GM12878 (cell line): Measurements from ENCODE around the gene UTF1. TPM values are rescaled to one million over a fixed set of nuclear protein-coding genes. Genes with fewer than 3 reads are reported as not detected.

Experiments used
- ATAC-seq: fragments of 200-7000 bp; cut with Tn5 transposase; 3 replicates; pipeline ENCODE4 v1.9.1; 2020; ENCODE audit warnings: mild to moderate bottlenecking, moderate library complexity
- BruUV-seq: library from RNA; stranded (reverse); fragments of 400-500 nt; replicated peaks from 2 replicates; lab custom pipeline; 2021; lab: Mats Ljungman, UMichigan
- CTCF ChIA-PET: fragments of 300-600 bp; sonication (Branson Sonifier 250); formaldehyde crosslinking; extraction: SDS; loops from one replicate; lab custom pipeline; 2021; ENCODE audit warnings: inconsistent platforms; lab: Yijun Ruan, JAX
- POLR2A ChIA-PET: fragments of 350-600 bp; formaldehyde crosslinking; extraction: SDS; loops from one replicate; lab custom pipeline; 2021; ENCODE audit warnings: inconsistent platforms; lab: Charles Lee
- RAD21 ChIA-PET: fragments of 300-600 bp; sonication (Branson Sonifier 250); formaldehyde crosslinking; loops from one replicate; lab custom pipeline; 2023; ENCODE audit warnings: antibody characterized with exemption; ENCODE audit not compliant: unreplicated experiment; lab: Charles Lee
- SMC1A ChIA-PET: fragments of 300-600 bp; sonication (Branson Sonifier 250); formaldehyde crosslinking; loops from one replicate; lab custom pipeline; 2023; ENCODE audit not compliant: unreplicated experiment, uncharacterized antibody; lab: Charles Lee
- DNase-seq: peaks from one replicate; pipeline ENCODE4 v3.0.0-alpha.2; 2011; ENCODE audit warnings: low read depth, low spot score
- FAIRE-seq: peaks from 3 replicates; lab custom pipeline; 2011; peaks lifted over from hg19 to GRCh38; lab: Jason Lieb, UNC
- H2AFZ ChIP-seq: 2 replicates; pipeline ENCODE4 v1.6.0; 2011; ENCODE audit warnings: low read depth, low read length, control low read depth; ENCODE audit not compliant: control insufficient read depth
- H3K27ac ChIP-seq: 2 replicates; pipeline ENCODE4 v1.5.1; 2011; ENCODE audit warnings: control low read depth; ENCODE audit not compliant: control insufficient read depth, insufficient read depth
- H3K27me3 ChIP-seq, 2 experiments: replicated peaks in 1 of 2; 2 replicates each; pipeline versions ENCODE4 v1.6.0 to v1.6.1; 2011; ENCODE audit warnings: low read length in 1 of 2; ENCODE audit not compliant: control insufficient read depth in 2 of 2, insufficient read depth in 2 of 2
- H3K36me3 ChIP-seq, 2 experiments: 2 replicates each; pipeline ENCODE4 v1.5.1; 2011; ENCODE audit warnings: low read length in 1 of 2; ENCODE audit not compliant: control insufficient read depth in 2 of 2, insufficient read depth in 2 of 2
- H3K4me1 ChIP-seq: 2 replicates; pipeline ENCODE4 v1.6.1; 2011; ENCODE audit warnings: mild to moderate bottlenecking, low read length, moderate library complexity, mixed read lengths; ENCODE audit not compliant: control insufficient read depth, insufficient read depth
- H3K4me2 ChIP-seq: 2 replicates; pipeline ENCODE4 v1.6.0; 2011; ENCODE audit warnings: control low read depth; ENCODE audit not compliant: control insufficient read depth, insufficient read depth
- H3K4me3 ChIP-seq: fragments of 200-600 bp; sonication (generic); 2 replicates; pipeline ENCODE4 v1.5.1; 2016
- H3K79me2 ChIP-seq: 2 replicates; pipeline ENCODE4 v1.6.0; 2011; ENCODE audit warnings: low read length; ENCODE audit not compliant: control insufficient read depth, insufficient read depth
- H3K9ac ChIP-seq: 2 replicates; pipeline ENCODE4 v1.8.0; 2011; ENCODE audit warnings: low read length, control low read depth, mixed read lengths; ENCODE audit not compliant: control insufficient read depth, insufficient read depth
- H3K9me3 ChIP-seq: replicated peaks from 3 replicates; pipeline ENCODE4 v1.5.1; 2011; ENCODE audit warnings: mild to moderate bottlenecking, low read length; ENCODE audit not compliant: control insufficient read depth, insufficient read depth
- H4K20me1 ChIP-seq: 2 replicates; pipeline ENCODE4 v1.6.0; 2011; ENCODE audit not compliant: control insufficient read depth, insufficient read depth
- ASH2L ChIP-seq: fragments of 300-600, 200-600 bp; sonication (generic); IDR thresholded peaks from 2 replicates; pipeline ENCODE4 v1.6.1; 2017; ENCODE audit warnings: low read depth, mild to moderate bottlenecking, borderline replicate concordance
- CHD4 ChIP-seq: fragments of 200-600 bp; sonication (generic); IDR thresholded peaks from 2 replicates; pipeline ENCODE4 v1.6.1; 2016; ENCODE audit warnings: mild to moderate bottlenecking
- FOXM1 ChIP-seq: IDR thresholded peaks from 2 replicates; pipeline ENCODE4 v1.6.1; 2012; ENCODE audit warnings: low read depth, mild to moderate bottlenecking, inconsistent platforms, low read length, moderate library complexity
- KDM1A ChIP-seq: fragments of 200-600 bp; sonication (generic); IDR thresholded peaks from 2 replicates; pipeline ENCODE4 v1.6.1; 2016; ENCODE audit warnings: borderline replicate concordance
- NFYB ChIP-seq: IDR thresholded peaks from 2 replicates; pipeline ENCODE4 v1.6.1; 2011; ENCODE audit warnings: low read depth, mild to moderate bottlenecking, low read length, improper control_type of control experiment, moderate library complexity; ENCODE audit not compliant: insufficient read depth
- SREBF1 ChIP-seq: IDR thresholded peaks from 2 replicates; pipeline ENCODE4 v1.6.1; 2012; ENCODE audit warnings: mild to moderate bottlenecking, low read length
- SREBF2 ChIP-seq: IDR thresholded peaks from 2 replicates; pipeline ENCODE4 v1.6.1; 2012; ENCODE audit warnings: mild to moderate bottlenecking, low read length
- SUZ12 ChIP-seq: fragments of 200-600 bp; sonication (generic); IDR thresholded peaks from one replicate; pipeline ENCODE4 v1.6.1; 2018; ENCODE audit warnings: antibody characterized with exemption, mild to moderate bottlenecking; ENCODE audit not compliant: unreplicated experiment
- ZSCAN29 ChIP-seq: fragments of 450-650 bp; IDR thresholded peaks from 2 replicates; pipeline ENCODE4 v1.6.1; 2017; ENCODE audit warnings: mild to moderate bottlenecking, moderate library complexity
- WGBS: methylation state at CpG from one replicate; pipeline ENCODE4 v1.1.6; 2016; ENCODE audit warnings: low lambda C conversion rate; ENCODE audit not compliant: insufficient replicate concordance, insufficient coverage; ENCODE audit errors: missing lambda C conversion rate; 5-methylcytosine and 5-hydroxymethylcytosine counted together
- in situ Hi-C: fragments of 300-500 bp; cut with MboI; formaldehyde crosslinking; loops from 9 replicates; pipeline ENCODE4 v1.14.3; 2018; ENCODE audit warnings: mixed read lengths
- intact Hi-C: fragments of 100-400 bp; cut with micrococcal nuclease; formaldehyde crosslinking; loops from one replicate; pipeline ENCODE4 v1.14.2; 2022; ENCODE audit not compliant: unreplicated experiment
- polyA plus RNA-seq, 11 experiments: library from polyadenylated mRNA; depleted of rRNA in 4 of 11; unstranded in 6 of 11; stranded (reverse) in 5 of 11; fragments of >200 nt; fragmentation: Nextera tagmentation in 4 of 11; fragmentation: Illumina TruSeq in 1 of 11; extraction: Ambion mirVana in 4 of 11; extraction: Trizol in 1 of 11; gene quantifications; 1 replicate in 1 of 11; 2 replicates in 10 of 11; pipeline versions ENCODE4 v1.2.1 to v1.2.3, GENCODE V29; 2011 to 2016; ENCODE audit warnings: inconsistent platforms in 2 of 11, missing spikeins in 2 of 11, low read depth in 1 of 11
- total RNA-seq, 4 experiments: library from RNA; depleted of rRNA in 3 of 4; stranded (reverse); fragments of >200 nt in 3 of 4; fragmentation: Illumina TruSeq in 1 of 4; extraction: Trizol in 1 of 4; gene quantifications; 2 replicates each; pipeline versions ENCODE4 v1.2.1 to v1.2.3, GENCODE V29; 2013 to 2021
- TF ChIP-seq, protein P1 (sequence below): fragments of 450-650 bp; IDR thresholded peaks from 2 replicates; pipeline ENCODE4 v1.6.1; 2017; ENCODE audit warnings: mild to moderate bottlenecking
- TF ChIP-seq, protein P2 (sequence below): fragments of 150-350 bp; IDR thresholded peaks from 2 replicates; pipeline ENCODE4 v1.6.1; 2014; ENCODE audit warnings: mild to moderate bottlenecking, low read depth, low read length
- TF ChIP-seq, protein P3 (sequence below): IDR thresholded peaks from 2 replicates; pipeline ENCODE4 v1.6.1; 2012; ENCODE audit warnings: improper control_type of control experiment, low read depth, low read length; ENCODE audit not compliant: insufficient replicate concordance

The UTF1 gene
- total and polyA plus RNA-seq, 10 of the 15 experiments (the other 5 are each of a cell fraction or from before 2014, with no cell fraction given), result not detected

DNA sequence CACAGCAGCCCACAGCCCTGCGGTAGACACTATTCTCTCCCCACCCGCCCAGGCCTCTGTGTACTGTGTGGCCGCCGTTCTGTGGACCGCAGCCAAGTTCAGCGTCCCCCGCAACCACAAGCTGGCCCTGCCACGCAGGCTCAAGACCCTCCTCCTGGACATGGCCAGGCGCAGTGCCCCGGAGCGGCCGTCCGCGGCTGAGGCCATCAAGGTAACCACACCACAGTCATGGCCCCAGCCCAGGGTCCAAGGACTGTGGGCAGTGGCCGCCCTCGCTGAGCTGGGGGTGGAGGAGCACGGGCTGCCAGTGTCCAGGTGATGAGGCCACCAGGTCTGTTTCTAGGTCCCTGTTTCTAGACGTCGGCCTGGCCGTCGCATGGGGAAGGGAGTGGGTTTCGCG lies 34.4 kb upstream of the UTF1 start:
- Histone ChIP-seq H4K20me1 (no peaks in the 10 kb centered on the region), H3K27me3 (no peaks in the 10 kb centered on the region), H2AFZ (no peak overlapping the region), H3K9me3 (no peaks in the 10 kb centered on the region), H3K27ac (no peak overlapping the region), H3K4me1 (no peaks in the 10 kb centered on the region), H3K4me2 (no peak overlapping the region), H3K79me2 (no peaks in the 10 kb centered on the region), H3K4me3 (no peak overlapping the region), H3K9ac (no peak overlapping the region), H3K36me3 (no peaks in the 10 kb centered on the region)
- no TSS peak for BruUV-seq
- DNase-seq, result no peak
- CTCF ChIA-PET, result no interaction called here
- RAD21 ChIA-PET, result no interaction called here
- WGBS, result 74% methylated on average over 23 of the region's 23 CpGs
- SMC1A ChIA-PET, result no interaction called here
- no peak for ATAC-seq
- intact Hi-C loops (no loop called here), in situ Hi-C loops (no loop called here)
- POLR2A ChIA-PET, result no interaction called here
- no peak for FAIRE-seq
- TF ChIP-seq CHD4 (no peak), SREBF1 (no peak), ASH2L (no peak), ZSCAN29 (no peak), KDM1A (no peak), SREBF2 (no peak), NFYB (no peak), FOXM1 (no peak), SUZ12 (no peak)
- TF ChIP-seq, protein P1, sequence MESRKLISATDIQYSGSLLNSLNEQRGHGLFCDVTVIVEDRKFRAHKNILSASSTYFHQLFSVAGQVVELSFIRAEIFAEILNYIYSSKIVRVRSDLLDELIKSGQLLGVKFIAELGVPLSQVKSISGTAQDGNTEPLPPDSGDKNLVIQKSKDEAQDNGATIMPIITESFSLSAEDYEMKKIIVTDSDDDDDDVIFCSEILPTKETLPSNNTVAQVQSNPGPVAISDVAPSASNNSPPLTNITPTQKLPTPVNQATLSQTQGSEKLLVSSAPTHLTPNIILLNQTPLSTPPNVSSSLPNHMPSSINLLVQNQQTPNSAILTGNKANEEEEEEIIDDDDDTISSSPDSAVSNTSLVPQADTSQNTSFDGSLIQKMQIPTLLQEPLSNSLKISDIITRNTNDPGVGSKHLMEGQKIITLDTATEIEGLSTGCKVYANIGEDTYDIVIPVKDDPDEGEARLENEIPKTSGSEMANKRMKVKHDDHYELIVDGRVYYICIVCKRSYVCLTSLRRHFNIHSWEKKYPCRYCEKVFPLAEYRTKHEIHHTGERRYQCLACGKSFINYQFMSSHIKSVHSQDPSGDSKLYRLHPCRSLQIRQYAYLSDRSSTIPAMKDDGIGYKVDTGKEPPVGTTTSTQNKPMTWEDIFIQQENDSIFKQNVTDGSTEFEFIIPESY, result no peak
- TF ChIP-seq, protein P2, sequence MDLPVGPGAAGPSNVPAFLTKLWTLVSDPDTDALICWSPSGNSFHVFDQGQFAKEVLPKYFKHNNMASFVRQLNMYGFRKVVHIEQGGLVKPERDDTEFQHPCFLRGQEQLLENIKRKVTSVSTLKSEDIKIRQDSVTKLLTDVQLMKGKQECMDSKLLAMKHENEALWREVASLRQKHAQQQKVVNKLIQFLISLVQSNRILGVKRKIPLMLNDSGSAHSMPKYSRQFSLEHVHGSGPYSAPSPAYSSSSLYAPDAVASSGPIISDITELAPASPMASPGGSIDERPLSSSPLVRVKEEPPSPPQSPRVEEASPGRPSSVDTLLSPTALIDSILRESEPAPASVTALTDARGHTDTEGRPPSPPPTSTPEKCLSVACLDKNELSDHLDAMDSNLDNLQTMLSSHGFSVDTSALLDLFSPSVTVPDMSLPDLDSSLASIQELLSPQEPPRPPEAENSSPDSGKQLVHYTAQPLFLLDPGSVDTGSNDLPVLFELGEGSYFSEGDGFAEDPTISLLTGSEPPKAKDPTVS, result no peak
- TF ChIP-seq, protein P3, sequence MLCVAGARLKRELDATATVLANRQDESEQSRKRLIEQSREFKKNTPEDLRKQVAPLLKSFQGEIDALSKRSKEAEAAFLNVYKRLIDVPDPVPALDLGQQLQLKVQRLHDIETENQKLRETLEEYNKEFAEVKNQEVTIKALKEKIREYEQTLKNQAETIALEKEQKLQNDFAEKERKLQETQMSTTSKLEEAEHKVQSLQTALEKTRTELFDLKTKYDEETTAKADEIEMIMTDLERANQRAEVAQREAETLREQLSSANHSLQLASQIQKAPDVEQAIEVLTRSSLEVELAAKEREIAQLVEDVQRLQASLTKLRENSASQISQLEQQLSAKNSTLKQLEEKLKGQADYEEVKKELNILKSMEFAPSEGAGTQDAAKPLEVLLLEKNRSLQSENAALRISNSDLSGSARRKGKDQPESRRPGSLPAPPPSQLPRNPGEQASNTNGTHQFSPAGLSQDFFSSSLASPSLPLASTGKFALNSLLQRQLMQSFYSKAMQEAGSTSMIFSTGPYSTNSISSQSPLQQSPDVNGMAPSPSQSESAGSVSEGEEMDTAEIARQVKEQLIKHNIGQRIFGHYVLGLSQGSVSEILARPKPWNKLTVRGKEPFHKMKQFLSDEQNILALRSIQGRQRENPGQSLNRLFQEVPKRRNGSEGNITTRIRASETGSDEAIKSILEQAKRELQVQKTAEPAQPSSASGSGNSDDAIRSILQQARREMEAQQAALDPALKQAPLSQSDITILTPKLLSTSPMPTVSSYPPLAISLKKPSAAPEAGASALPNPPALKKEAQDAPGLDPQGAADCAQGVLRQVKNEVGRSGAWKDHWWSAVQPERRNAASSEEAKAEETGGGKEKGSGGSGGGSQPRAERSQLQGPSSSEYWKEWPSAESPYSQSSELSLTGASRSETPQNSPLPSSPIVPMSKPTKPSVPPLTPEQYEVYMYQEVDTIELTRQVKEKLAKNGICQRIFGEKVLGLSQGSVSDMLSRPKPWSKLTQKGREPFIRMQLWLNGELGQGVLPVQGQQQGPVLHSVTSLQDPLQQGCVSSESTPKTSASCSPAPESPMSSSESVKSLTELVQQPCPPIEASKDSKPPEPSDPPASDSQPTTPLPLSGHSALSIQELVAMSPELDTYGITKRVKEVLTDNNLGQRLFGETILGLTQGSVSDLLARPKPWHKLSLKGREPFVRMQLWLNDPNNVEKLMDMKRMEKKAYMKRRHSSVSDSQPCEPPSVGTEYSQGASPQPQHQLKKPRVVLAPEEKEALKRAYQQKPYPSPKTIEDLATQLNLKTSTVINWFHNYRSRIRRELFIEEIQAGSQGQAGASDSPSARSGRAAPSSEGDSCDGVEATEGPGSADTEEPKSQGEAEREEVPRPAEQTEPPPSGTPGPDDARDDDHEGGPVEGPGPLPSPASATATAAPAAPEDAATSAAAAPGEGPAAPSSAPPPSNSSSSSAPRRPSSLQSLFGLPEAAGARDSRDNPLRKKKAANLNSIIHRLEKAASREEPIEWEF, result no peak
